Parathyroid adenoma (tissue), 2 donors: ENCODE measurements around the gene YWHAH.

Experiments used
- H2AFZ ChIP-seq: fragments of 300-600 bp; sonication (generic); one replicate; pipeline ENCODE4 v1.7.0; 2017; ENCODE audit warnings: antibody characterized with exemption, mild to moderate bottlenecking
- H3K27ac ChIP-seq: fragments of 300-600 bp; sonication (generic); one replicate; pipeline ENCODE4 v1.7.0; 2017
- H3K27me3 ChIP-seq: fragments of 300-600 bp; sonication (generic); one replicate; pipeline ENCODE4 v1.7.0; 2017; ENCODE audit warnings: low read length; ENCODE audit not compliant: control insufficient read depth, insufficient read depth
- H3K36me3 ChIP-seq: fragments of 300-600 bp; sonication (generic); one replicate; pipeline ENCODE4 v1.7.0; 2017; ENCODE audit warnings: low read length; ENCODE audit not compliant: control insufficient read depth, insufficient read depth
- H3K4me1 ChIP-seq: fragments of 300-600 bp; sonication (generic); one replicate; pipeline ENCODE4 v1.7.0; 2017; ENCODE audit warnings: control low read depth
- H3K4me2 ChIP-seq: fragments of 300-600 bp; sonication (generic); one replicate; pipeline ENCODE4 v1.7.0; 2017; ENCODE audit warnings: low read length
- H3K4me3 ChIP-seq: fragments of 300-600 bp; sonication (generic); one replicate; pipeline ENCODE4 v1.7.0; 2017; ENCODE audit warnings: low read depth, low read length
- H3K79me2 ChIP-seq: fragments of 300-600 bp; sonication (generic); one replicate; pipeline ENCODE4 v1.7.0; 2017; ENCODE audit warnings: control low read depth
- H3K9ac ChIP-seq: fragments of 300-600 bp; sonication (generic); one replicate; pipeline ENCODE4 v1.7.0; 2017; ENCODE audit warnings: mild to moderate bottlenecking
- H3K9me3 ChIP-seq: fragments of 300-600 bp; sonication (generic); one replicate; pipeline ENCODE4 v1.7.0; 2017; ENCODE audit warnings: low read length; ENCODE audit not compliant: control insufficient read depth
- CTCF ChIP-seq: fragments of 300-600 bp; sonication (generic); IDR thresholded peaks from one replicate; pipeline ENCODE4 v1.7.0; 2017; ENCODE audit warnings: antibody characterized with exemption, mild to moderate bottlenecking
- donor health status: primary hyperparathyroidism.

Gene YWHAH

DNA sequence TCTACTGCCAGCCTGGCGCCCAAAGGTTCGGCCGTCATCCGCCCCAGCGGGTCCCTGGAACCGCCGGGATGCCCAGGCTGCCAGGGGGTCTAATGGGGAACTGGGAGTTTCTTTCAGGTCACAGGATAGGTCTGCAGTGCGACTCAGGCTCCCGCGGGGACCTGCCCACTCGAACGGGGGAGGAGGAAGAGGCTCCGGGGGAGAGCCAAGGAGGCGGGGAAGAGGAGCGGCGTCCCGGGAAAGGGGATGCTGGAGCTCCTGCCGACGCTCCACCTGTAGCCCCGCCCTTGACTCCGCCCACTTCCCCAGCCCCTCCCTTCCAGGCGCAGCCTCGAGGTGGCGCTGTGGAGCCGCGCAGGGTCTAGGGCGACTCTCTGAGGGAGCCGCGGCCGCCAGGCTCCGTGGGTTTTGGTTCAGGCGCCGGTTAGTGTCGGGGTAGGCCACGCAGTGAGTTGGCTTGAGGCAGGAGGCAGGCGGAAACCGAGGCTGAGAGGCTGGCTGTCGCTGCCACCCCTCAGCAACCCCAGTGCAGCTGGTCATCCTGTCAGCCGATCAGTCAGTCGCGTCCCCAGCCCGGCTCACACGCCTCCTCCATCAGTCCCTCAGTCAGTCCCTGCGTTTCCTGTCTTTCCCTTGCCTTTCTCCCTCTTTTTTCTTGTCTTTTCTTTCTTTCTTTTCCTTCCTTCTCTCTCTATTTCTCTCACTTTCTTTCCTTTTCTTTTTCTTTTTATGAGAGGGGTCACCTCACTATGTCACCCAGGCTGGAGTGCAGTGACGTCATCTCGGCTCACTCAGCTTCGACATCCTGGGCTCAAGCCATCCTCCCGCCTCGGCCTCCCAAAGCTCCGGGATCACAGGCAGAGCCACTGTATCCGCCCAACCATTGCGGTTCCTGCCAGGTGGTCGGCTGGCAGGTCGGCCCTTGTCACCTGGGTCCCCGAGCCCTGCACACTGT lies 26.4 kb downstream of the YWHAH start:
- TF ChIP-seq CTCF: peak; percentile 79

GRCh38 chr22:31972180-31972579 lies 27.8 kb downstream of the YWHAH start:
- Histone ChIP-seq H3K9me3 (no peaks in the 10 kb centered on the region), H3K9ac (no peak overlapping the region), H2AFZ (no peak overlapping the region), H3K4me1 (no peaks in the 10 kb centered on the region), H3K4me3 (no peak overlapping the region), H3K79me2 (no peaks in the 10 kb centered on the region), H3K36me3 (no peaks in the 10 kb centered on the region), H3K4me2 (no peak overlapping the region), H3K27ac (no peak overlapping the region), H3K27me3 (no peaks in the 10 kb centered on the region)
- no peak for TF ChIP-seq CTCF

More for the DNA sequence above, 26.4 kb downstream of the YWHAH start:
- H3K9ac ChIP-seq: no peak overlapping the region
- no peaks in the 10 kb centered on the region for H3K79me2 ChIP-seq
- H3K9me3 ChIP-seq: no peaks in the 10 kb centered on the region
- peak overlapping the region; percentile 60 for H3K4me3 ChIP-seq
- H3K4me2 ChIP-seq: peak overlapping the region; percentile 93
- H3K27me3 ChIP-seq: no peaks in the 10 kb centered on the region
- no peaks in the 10 kb centered on the region for H3K4me1 ChIP-seq
- H3K27ac ChIP-seq: no peak overlapping the region
- no peaks in the 10 kb centered on the region for H3K36me3 ChIP-seq
- peak overlapping the region; percentile 88 for H2AFZ ChIP-seq

DNA sequence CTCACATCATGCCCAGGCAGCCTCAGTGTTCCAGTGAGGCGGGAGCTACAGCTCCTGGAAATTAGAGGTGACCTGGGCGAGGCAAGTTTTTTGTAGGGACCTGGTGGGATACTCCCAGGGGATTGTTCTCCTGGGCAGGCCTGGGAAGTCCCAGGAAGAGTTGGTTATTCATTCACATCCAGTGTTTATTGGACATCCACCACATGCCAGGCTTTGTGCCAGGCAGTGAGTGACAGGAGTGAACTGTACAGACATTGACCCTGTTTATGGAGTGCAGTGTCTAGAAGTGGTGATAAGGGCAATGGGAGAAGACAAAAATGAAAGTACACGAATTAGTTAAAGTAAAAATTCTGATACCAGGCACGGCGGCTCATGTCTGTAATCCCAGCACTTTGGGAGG lies 29.4 kb downstream of the YWHAH start:
- Histone ChIP-seq H3K9ac (no peak overlapping the region), H3K27me3 (no peaks in the 10 kb centered on the region), H3K9me3 (no peaks in the 10 kb centered on the region), H3K4me1 (no peaks in the 10 kb centered on the region), H3K36me3 (no peaks in the 10 kb centered on the region), H3K4me3 (no peak overlapping the region), H2AFZ (no peak overlapping the region), H3K79me2 (no peaks in the 10 kb centered on the region), H3K4me2 (no peak overlapping the region), H3K27ac (no peak overlapping the region)
- TF ChIP-seq CTCF: no peak

- Histone ChIP-seq H3K27ac (no peak overlapping the region), H3K9me3 (no peaks in the 10 kb centered on the region), H3K36me3 (no peaks in the 10 kb centered on the region), H3K4me3 (no peak overlapping the region), H3K4me2 (no peak overlapping the region), H3K9ac (no peak overlapping the region), H2AFZ (no peak overlapping the region), H3K79me2 (no peaks in the 10 kb centered on the region), H3K4me1 (no peaks in the 10 kb centered on the region), H3K27me3 (no peaks in the 10 kb centered on the region)
- TF ChIP-seq CTCF: peak; percentile 60
Observed at GRCh38 chr22:31977141-31977841, 33.0 kb downstream of the YWHAH start.
